GM21381 (cell line): ENCODE results near the gene EFCAB13.
"Not testable (repeated sequence)": the region's sequence is repeated elsewhere in the genome, so short reads cannot be mapped to it uniquely, and the experiment has no call there.

Experiments used
- ATAC-seq: cut with Tn5 transposase; IDR thresholded peaks from one replicate; pipeline ENCODE4 v1.9.1; 2021; ENCODE audit warnings: mild to moderate bottlenecking, moderate library complexity; ENCODE audit not compliant: unreplicated experiment

The EFCAB13 gene

DNA sequence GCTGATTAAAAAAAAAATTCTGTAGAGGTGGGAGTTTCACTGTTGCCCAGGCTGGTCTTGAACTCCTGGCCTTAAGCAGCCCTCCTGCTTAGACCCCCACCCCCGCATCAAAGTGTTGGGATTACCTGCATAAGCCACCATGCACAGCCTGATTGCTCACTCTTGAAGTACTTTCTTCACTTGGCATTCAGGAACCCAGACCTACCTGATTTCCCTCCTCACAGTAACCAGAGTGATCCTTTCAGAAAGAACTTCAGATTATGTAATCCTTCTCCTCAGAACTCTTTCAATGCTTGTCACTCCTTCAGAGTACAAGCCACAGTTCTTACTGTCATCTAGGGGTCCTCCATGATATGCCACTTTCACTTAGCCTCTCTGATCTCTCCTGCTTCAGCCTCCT lies 1.4 kb downstream of the EFCAB13 start:
- no peak for ATAC-seq

DNA sequence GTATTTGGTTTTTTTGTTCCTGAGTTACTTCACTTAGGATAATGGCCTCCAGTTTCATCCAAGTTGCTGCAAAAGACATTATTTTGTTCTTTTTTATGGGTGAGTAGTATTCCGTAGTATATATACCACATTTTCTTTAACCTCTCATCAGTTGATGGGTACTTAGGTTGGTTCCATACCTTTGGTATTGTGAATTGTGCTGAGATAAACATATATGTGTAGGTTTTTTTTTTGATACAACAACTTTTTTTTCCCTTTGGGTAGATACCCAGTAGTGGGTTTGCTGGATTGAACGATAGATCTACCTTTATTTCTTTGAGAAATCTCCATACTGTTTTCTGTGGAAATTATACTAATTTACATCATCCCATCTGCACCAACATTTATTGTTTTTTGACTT lies 6.8 kb downstream of the EFCAB13 start:
- ATAC-seq: no peak

DNA sequence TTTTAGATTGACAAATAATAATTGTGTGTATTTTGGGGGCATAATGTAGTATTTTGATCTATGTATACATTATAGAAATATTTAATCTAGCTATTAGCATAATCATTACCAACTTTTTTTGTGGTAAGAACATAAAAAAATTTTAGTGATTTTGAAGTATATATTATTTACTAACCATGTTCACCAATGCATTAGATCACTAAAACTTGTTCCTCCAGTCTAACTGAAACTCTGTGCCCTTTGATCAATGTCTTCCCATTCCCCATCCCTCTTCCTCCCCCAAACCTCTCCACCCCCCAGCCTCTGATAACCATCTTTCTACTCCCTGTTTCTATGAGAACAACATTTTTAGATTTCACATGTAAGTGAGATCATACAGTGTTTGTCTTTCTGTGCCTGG lies 8.5 kb downstream of the EFCAB13 start:
- no peak for ATAC-seq

DNA sequence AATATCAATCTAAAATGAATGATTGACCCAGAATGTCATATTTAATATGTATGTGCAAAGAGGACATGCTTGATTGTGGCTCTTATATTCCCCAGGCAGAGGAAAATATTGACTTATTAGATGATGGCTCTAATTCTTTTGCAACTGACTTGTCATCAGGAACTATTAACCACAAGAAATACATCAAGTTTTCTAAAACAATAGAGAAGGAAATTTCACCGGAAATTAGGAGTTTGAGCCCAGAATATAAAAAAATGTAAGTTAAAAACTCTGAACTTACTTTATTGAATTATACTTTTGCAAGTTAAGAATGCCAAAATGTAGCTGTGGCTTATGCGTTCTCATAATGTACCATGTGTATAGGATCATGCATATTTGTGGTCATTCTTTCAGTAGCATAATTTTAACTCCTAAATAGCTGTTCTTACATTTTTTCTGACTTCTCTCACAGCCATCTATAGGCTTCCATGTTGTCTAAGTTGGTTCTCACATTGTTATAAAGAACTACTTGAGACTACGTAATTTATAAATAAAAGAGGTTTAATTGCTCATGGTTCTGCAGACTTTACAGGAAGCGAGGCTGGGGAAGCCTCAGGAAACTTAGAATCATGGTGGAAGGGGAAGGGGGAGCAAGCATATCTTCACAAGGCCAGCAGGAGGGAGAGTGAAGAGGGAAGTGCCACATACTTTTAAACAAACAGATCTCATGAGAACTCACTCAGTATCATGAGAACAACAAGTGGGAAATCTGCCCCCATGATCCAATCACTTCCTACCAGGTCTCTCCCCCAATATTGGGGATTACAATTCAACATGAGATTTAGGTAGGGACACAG lies 11.6 kb downstream of the EFCAB13 start:
- no peak for ATAC-seq

DNA sequence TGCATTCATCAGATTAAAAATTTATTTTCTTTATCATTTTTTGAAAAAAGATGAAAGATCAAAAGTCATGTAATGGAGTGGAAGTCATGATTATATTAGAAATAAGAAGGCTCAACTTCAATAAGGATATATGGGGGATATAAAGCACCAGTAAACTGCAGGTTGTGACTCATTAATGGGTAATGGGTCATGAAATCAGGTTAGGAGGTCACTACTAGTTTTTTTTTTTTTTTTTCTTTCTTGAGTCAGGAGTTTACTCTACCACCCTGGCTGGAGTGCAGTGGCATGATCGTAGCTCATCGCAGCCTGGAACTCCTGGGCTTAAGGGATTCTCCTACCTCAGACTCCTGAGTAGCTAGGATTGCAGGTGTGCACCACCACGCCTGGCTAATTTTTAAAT lies 14.3 kb downstream of the EFCAB13 start:
- no peak for ATAC-seq

DNA sequence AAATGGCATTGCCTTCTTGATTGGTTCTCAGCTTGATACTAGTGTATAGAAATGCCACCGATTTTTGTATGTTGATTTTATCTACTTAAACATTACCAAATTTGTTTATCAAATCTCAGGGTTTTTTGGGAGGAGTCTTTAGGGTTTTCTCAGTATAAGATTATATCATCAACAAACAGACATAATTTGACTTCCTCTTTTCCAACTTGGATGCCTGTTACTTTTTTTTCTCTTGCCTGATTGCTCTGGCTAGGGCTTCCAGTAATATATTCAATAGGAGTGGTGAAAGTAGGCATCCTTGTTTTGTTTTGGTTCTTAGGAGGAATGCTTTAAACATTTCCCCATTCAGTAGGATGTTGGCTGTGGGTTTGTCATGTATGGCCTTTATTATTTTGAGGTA lies 29.1 kb downstream of the EFCAB13 start:
- ATAC-seq: no peak

DNA sequence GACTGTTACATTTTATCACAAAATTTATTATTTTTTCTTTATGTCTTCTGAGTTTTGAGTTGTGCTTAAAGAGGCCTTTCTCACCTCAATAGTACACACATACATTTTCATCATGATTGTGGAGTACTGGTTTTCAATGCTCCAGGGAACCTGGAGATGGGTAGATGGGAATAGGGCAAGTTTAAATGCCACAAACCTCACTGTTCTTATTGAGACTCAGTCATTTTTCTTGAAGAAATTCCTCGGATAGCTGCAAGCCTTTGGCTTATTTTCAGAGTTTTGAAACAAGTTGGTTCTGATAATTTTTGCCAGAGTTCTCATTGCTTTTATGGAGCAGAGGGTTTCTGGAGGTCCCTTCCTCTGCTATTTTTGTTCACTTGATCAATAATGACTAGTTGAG lies 34.9 kb downstream of the EFCAB13 start:
- ATAC-seq: no peak

DNA sequence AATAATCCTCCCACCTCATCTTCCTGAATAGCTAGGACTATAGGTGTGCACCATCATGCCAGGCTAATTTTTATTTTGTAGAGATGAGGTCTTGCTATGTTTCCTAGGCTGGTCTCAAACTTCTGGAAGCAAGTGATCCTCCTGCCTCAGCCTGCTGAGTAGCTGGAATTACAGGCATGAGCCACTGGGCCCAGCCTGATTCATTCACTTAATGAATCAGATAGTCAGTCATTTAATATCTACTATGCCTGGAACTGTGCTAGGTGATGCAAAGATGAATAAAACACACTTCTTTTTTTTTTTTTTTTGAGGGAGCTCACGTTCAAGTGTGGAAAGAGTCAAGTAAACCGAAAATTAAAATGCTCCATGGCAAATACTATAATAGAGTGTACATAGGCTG lies 39.4 kb downstream of the EFCAB13 start:
- no peak for ATAC-seq

DNA sequence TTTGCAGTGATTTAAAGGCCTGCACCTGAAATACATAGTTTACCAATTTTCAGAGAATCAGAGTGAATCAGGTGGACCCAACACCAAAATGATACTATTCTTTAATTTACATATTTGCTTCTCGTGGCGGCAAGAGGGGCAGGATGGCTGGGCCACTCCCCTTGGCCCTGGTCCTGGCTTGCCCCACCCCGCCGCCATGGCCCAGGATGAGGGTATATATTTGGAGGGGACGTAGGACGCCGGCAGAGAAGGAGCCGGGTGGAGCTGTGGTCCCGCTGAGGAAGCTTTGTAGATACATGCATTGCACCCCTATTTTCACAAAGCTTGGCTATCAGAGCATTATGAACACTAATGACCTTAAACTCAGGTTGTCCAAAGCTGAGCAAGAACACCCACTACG lies 43.5 kb downstream of the EFCAB13 start:
- no peak for ATAC-seq

DNA sequence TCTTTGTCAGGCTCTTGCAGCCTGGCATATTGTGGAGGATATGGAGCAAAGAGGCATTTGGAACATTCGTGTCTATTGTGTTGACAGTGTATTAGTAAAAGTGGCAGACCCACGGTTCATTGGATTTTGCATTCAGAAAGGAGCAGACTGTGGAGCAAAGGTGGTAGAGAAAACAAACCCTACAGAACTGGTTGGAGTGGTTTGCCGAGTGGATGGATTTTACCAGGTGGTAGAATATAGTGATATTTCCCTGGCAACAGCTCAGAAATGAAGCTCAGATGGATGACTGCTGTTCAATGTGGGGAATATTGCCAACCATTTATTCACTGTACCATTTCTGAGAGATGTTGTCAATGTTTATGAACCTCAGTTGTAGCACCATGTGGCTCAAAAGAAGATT lies 44.5 kb downstream of the EFCAB13 start:
- ATAC-seq: no peak

DNA sequence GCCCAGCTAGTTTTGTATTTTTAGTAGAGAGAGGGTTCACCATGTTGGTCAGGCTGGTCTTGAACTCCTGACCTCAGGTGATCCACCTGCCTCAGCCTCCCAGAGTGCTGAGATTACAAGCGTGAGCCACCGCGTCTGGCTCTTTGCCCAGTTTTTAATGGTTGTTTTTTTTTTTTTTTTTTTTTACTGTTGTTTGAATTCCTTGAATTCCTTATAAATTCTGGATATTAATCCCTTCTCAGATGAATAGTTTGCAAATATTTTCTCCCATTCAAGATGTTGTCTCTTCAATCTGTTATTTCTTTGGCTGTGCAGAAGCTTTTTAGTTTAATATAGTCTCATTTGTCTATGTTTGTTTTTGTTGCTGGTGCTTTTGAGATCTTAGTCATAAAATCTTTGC lies 47.1 kb downstream of the EFCAB13 start:
- not testable (repeated sequence) for ATAC-seq

DNA sequence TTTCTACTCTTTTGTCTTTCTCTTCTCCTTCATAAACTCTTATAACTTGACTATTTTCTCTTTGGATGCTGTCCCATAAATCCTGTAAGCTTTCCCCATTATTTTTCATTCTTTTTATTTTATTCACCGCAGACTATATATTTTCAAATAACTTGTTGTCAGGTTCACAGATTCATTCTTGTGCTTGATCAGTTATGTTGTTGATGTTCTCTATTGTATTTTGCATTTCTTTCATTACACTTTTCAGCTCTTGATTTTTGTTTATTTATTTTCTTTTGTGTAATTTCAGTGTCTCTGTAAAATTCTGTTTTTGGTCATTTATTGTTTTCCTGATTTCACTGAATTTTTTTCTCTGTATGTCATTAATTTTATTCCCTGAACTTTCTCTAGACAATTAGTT lies 49.2 kb downstream of the EFCAB13 start:
- ATAC-seq: no peak

DNA sequence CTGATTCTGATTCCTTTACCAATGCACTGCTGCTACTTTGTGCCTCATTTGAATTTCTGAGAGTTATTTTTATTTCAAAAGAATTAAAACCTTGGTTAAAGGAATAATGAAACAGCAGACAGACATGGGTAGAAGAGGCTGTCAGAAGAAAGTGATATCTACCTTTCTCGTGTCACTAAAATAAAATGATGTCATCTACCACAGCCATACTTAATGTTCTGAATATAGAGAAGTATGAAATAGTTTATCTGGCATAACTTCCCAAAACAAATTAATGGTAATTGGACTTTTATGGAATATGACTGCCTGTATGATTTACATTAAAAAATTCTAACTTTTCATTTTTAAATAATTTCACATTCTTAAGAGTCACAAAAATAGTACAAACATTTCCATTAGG lies 52.5 kb downstream of the EFCAB13 start:
- no peak for ATAC-seq

DNA sequence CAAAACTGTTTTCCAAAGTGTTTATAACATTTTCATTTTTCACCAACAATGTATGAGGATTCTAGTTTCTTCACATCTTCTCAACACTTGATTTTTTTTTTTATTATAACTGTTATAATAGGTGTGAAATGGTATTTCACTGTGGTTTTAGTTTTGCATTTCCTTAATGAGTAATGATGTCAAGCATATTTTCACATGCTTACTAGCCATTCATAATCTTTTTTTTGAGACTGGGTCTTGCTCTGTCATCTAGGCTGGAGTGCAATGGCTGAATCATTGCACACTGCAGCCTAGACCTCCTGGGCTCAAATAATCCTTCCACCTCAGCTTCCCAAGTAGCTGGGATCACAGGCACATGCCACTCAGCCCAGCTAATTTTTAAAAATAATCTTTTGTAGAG lies 65.1 kb downstream of the EFCAB13 start:
- no peak for ATAC-seq

DNA sequence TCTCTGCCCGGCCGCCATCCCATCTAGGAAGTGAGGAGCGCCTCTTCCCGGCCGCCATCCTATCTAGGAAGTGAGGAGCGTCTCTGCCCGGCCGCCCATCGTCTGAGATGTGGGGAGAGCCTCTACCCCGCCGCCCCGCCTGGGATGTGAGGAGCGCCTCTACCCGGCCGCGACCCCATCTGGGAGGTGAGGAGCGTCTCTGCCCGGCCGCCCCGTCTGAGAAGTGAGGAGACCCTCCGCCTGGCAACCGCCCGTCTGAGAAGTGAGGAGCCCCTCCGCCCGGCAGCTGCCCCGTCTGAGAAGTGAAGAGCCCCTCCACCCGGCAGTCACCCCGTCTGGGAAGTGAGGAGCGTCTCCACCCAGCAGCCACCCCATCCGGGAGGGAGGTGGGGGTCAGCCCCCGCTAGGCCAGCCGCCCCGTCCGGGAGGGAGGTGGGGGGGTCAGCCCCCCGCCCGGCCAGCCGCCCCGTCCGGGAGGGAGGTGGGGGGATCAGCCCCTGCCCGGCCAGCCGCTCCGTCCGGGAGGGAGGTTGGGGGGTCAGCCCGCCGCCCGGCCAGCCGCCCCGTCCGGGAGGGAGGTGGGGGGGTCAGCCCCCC lies 73.9 kb downstream of the EFCAB13 start:
- not testable (repeated sequence) for ATAC-seq

DNA sequence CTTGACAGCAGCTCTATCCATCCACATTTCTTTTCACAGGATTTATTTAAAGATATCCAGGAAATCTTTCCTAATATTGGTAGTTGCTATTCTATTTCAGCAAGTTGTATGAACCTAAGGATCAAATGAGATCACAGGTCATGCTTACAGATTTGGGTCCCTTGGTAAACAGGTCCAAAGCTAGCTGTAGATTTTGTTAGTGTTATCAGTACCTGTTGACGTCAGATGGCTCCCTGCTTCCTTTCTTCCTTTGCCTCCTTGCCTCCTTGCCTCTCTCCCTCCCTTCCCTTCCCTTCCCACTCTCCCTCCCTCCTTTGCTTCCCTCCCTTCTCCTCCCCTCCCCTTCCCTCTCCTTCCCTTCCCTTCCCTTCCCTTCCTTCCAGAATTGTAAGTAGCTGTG lies 76.6 kb downstream of the EFCAB13 start:
- ATAC-seq: no peak

DNA sequence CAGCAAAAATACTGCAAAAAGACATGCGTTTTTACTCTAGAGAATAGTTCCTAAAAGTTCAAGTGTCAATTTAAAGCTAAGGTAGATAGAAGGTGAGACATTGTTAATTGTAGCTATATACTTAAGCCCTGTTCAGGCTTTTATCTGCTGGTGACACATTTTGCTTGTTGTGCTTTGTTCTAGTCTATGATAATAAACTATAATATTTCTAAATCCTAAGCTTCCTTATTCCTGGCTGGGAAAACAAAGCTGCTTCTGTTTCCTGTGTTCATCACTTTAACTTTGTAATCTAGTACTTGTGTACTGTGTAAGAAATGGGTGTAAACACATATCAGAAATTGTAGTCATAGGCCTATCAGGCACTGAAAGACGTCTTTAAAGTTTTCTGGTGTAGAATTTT lies 77.3 kb downstream of the EFCAB13 start:
- no peak for ATAC-seq

DNA sequence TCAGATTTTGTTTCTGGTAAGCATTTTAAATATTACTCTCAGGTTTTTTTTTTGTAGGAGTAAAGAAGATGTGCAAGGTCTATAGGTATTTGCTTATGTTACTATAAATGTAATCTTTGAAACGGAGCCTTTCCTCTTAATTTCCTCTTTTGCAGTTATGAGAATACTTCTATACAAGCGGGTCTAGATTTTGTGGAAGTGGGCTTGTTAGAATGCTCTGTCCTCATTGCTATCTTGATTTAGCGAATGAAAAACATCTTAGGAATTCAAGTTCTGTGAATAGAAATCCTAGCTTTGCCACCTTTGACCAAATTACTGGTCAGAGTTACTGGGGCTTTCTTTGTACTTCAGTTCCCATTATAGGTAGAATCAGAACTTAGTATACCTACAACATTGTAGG lies 80.3 kb downstream of the EFCAB13 start:
- ATAC-seq: no peak

DNA sequence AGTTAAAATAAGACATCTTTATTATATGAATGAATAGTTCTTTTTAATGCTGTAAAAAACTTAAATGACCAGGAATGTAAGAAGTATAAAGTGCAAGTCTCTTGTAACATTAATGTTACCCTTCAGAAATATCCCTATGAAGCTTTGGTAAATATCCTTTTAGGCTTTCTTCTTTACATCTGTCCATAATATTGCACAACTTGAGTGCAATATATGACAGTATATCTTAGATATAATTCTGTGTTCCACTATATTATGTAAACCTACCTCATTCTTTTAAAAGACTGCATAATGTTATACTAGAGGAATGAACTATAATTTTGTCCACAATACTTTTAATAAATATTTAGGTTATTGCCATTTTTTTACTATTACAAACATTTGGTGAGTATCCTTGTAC lies 81.1 kb downstream of the EFCAB13 start:
- ATAC-seq: no peak

DNA sequence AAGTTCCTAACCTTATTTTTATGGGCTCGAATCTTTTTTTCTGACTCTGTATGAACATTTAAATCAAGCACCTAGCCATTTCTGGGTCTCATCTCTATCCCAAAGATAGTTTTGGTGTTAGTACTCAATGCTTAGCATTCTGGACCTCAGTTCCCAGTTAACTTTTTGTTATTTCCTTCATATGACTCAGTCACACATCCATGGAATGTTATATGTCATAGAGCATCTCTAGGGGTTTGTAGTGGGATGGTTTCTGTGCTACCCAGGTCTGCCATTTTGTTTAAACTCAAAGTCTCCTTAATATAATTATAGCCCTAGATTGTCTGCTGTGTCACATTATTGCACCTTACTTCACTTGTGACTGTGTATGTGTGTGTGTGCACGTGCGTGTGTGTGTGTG lies 90.1 kb downstream of the EFCAB13 start:
- no peak for ATAC-seq

DNA sequence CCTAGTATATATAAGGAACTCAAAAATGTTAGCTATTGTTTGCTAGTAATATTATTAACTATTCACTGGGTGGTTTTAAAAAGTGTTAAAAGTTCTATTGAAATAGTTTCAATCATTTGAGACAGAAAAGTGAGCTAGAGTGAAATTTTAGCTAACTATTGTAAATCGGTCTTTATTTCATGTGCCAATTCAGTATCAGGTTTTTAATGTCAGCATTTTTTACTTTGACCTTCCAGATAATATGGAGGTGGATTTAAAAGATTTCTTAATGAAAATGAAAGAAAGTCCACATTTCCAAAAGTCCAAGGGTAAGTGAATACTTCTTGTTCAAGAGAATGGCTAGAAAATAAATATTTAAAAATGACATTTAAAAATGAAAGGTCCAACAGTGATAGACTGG lies 90.9 kb downstream of the EFCAB13 start:
- no peak for ATAC-seq

DNA sequence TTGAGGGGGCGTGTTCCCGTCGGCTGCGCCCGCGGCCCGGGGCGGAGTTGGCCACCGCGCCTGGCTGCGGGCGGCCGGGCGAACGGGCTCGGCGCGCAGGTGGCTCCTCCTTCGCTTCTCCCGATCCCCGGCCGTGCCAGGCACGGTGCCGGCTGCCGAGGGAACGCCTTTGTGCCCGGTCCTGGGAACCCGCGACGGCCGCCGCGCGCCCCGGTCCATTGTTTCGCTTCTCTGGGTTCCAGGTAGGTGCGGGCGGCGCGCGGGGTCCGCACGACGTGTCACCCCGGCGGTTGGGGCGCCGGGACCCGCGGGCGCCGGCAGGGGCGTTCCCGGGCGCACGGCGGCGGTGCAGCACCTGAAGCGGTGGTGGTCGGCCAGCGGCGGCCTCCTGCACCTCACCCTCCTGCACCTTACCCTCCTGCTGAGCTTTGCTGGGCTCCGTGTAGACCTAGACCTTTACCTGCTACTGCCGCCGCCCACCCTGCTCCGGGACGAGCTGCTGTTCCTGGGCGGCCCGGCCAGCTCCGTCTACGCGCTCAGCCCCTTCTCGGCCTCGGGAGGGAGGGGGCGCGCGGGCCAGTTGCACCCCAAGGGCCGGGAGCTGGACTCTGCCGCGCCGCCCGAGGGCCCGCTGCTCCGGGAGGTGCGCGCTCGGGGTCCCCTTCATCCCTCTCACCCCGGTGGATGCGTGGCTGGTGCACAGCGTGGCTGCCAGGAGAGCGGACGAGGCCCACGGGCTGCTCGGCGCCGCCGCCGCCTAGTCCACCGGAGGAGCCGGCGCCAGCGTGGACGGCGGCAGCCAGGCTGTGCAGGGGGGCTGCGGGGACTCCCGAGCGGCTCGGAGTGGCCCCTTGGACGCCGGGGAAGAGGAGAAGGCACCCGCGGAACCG lies 99.9 kb downstream of the EFCAB13 start:
- no peak for ATAC-seq
